ENCODE results near the gene MDN1.

The MDN1 gene

DNA sequence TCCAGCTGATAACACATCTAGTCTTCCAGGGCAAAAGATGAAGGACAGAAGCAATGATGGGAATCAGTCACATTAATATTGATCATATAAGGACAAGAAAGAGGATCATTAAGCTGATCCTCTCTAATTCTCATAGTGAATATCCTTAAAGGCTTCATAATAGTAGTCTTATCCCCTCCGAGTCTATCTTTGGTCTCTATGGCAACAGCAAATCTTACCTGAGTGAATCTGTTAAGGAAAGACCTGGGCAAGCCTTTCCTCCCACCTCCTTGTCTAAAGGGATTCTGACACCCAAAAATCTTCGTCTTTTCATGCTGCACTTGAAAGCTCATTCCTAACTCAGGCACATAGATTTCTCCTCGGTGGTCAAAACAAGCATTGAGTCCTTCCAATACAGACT lies 94.6 kb downstream of the MDN1 start:
- Histone ChIP-seq H3K4me3 (ENCODE audit: low read length) (no peak overlapping the region), H3K9me3 (ENCODE audit: insufficient read depth, low read depth, low read length) (no peaks in the 10 kb centered on the region), H3K27me3 (ENCODE audit: insufficient read depth, low read length) (no peaks in the 10 kb centered on the region), H3K4me1 (ENCODE audit: insufficient read depth, low read length) (no peaks in the 10 kb centered on the region), H3K27ac (ENCODE audit: low read depth, low read length) (no peak overlapping the region), H3K9ac (ENCODE audit: low read depth, low read length) (no peak overlapping the region), H3K36me3 (ENCODE audit: insufficient read depth, low read length) (peaks cover 100% of the 10 kb centered on the region)
- 95% methylated on average over 3 of the region's 3 CpGs for WGBS

DNA sequence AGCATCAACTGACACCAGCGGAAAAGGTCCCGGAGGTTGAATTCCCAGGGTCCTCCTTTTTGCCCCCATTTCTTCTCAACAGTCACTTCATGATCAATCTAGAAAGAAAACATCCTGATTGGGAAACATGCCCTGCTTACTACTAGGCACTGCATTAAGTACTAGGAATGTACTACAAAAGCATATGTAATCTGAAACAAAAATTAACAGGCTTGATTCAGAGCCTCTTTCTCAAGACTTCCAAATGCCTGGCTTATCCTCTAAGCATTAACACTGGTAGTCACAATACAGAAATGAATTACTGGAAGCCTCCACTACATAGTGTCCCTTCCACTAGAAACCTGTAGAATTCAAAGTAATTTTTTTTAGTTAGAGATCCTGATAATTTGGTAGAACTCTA lies 96.5 kb downstream of the MDN1 start:
- Histone ChIP-seq H3K4me1 (ENCODE audit: insufficient read depth, low read length) (no peaks in the 10 kb centered on the region), H3K27ac (ENCODE audit: low read depth, low read length) (no peak overlapping the region), H3K4me3 (ENCODE audit: low read length) (no peak overlapping the region), H3K9ac (ENCODE audit: low read depth, low read length) (no peak overlapping the region), H3K27me3 (ENCODE audit: insufficient read depth, low read length) (no peaks in the 10 kb centered on the region), H3K36me3 (ENCODE audit: insufficient read depth, low read length) (peaks cover 100% of the 10 kb centered on the region), H3K9me3 (ENCODE audit: insufficient read depth, low read depth, low read length) (no peaks in the 10 kb centered on the region)
- 97% methylated on average over 2 of the region's 2 CpGs for WGBS

DNA sequence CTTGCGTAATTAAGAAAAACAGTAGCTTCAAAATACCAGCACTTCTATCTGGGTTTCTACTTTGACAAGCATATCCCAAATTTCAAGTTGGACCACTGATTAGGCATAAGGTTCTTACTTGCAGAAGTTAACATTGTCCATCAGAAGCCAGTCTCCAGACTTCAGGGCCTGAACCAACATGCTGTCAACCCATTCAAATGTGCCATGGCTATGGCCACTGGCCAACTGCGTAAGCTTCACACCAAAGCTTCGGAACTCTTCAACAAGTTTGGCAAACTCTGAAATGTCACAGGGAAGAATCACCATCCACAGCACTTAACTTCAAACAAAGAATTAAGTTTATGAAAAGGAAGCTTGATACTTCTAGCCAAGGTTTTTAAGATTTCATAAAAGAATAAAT lies 103.1 kb downstream of the MDN1 start:
- H3K36me3 ChIP-seq (ENCODE audit: insufficient read depth, low read length) = peaks cover 98% of the 10 kb centered on the region
- no peak overlapping the region for H3K9ac ChIP-seq (ENCODE audit: low read depth, low read length)
- H3K27ac ChIP-seq (ENCODE audit: low read depth, low read length) = no peak overlapping the region
- no peaks in the 10 kb centered on the region for H3K9me3 ChIP-seq (ENCODE audit: insufficient read depth, low read depth, low read length)
- H3K27me3 ChIP-seq (ENCODE audit: insufficient read depth, low read length) = no peaks in the 10 kb centered on the region
- no peak overlapping the region for H3K4me3 ChIP-seq (ENCODE audit: low read length)
- 98% methylated on average over 3 of the region's 3 CpGs for WGBS
- no peaks in the 10 kb centered on the region for H3K4me1 ChIP-seq (ENCODE audit: insufficient read depth, low read length)

DNA sequence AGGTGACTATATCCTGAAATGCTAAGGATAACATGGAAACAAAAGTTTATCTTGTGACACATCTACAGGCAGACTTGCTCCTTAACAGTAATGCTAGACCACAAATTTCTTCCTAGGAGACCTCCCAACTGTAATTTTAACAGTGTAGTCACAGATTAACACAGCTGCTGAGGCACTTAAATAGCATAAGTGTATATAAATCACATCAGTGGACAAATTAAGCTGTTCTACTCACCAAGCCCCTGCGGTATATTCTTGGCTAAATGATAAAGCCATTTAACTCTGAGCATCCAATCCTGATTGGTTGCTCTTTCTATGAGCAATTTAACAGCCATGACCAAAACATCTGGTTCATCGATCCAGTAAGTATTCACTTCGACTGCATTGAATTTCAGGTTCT lies 107.8 kb downstream of the MDN1 start:
- no peak overlapping the region for H3K9ac ChIP-seq (ENCODE audit: low read depth, low read length)

DNA sequence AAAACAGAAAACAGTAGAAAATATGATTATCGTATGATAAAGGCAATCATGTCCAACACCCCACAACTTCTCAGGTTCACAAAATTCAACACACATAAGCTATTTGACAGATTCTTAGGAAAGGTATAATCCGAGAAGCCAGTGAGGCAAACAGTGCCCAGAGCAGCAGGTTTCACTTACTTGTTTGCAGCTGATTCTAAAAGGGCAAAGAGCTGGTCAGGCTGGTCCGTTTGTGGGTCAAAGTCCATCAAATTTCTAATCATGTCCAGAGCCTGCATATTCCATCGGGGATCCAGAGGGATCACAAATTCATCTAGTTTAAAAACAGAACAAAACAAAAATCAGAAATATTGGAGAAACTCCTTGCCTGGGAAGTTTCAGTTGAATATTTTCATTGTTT lies 111.3 kb downstream of the MDN1 start:
- no peaks in the 10 kb centered on the region for H3K4me1 ChIP-seq (ENCODE audit: insufficient read depth, low read length)
- no peak overlapping the region for H3K27ac ChIP-seq (ENCODE audit: low read depth, low read length)
- H3K9ac ChIP-seq (ENCODE audit: low read depth, low read length) = no peak overlapping the region
- peaks cover 100% of the 10 kb centered on the region for H3K36me3 ChIP-seq (ENCODE audit: insufficient read depth, low read length)
- WGBS = 76% methylated on average over 4 of the region's 4 CpGs
- H3K9me3 ChIP-seq (ENCODE audit: insufficient read depth, low read depth, low read length) = no peaks in the 10 kb centered on the region
- H3K4me3 ChIP-seq (ENCODE audit: low read length) = no peak overlapping the region
- H3K27me3 ChIP-seq (ENCODE audit: insufficient read depth, low read length) = no peaks in the 10 kb centered on the region

More for the DNA sequence above, 107.8 kb downstream of the MDN1 start:
- H3K4me1 ChIP-seq (ENCODE audit: insufficient read depth, low read length) = no peaks in the 10 kb centered on the region
- WGBS = 97% methylated on average over 3 of the region's 3 CpGs
- H3K9me3 ChIP-seq (ENCODE audit: insufficient read depth, low read depth, low read length) = no peaks in the 10 kb centered on the region
- H3K36me3 ChIP-seq (ENCODE audit: insufficient read depth, low read length) = peaks cover 98% of the 10 kb centered on the region
- no peak overlapping the region for H3K4me3 ChIP-seq (ENCODE audit: low read length)
- no peaks in the 10 kb centered on the region for H3K27me3 ChIP-seq (ENCODE audit: insufficient read depth, low read length)
- no peak overlapping the region for H3K27ac ChIP-seq (ENCODE audit: low read depth, low read length)

DNA sequence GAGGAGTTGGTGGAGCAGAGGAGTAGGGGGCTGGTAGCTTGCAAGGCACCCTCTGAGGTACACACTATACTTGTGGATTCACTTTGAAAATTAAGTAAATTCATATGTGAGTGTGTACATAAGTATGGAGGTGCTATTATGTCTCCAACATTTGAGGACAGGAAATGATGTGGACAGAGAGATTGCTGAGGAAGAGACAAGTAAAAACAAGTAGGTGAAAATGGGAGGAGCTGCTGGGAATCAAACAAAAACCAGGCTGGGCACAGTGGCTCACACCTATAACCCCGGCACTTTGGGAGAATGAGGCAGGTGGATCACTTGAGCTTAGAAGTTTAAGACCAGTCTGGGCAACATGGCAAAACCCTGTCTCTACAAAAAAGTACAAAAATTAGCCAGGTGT lies 111.8 kb downstream of the MDN1 start:
- Histone ChIP-seq H3K4me3 (ENCODE audit: low read length) (no peak overlapping the region), H3K27me3 (ENCODE audit: insufficient read depth, low read length) (no peaks in the 10 kb centered on the region), H3K9me3 (ENCODE audit: insufficient read depth, low read depth, low read length) (no peaks in the 10 kb centered on the region), H3K4me1 (ENCODE audit: insufficient read depth, low read length) (no peaks in the 10 kb centered on the region), H3K9ac (ENCODE audit: low read depth, low read length) (no peak overlapping the region), H3K36me3 (ENCODE audit: insufficient read depth, low read length) (peaks cover 100% of the 10 kb centered on the region), H3K27ac (ENCODE audit: low read depth, low read length) (peak overlapping the region; percentile 21; the same call in 1 of the 2 replicates)
- 98% methylated on average over 1 of the region's 1 CpG for WGBS

DNA sequence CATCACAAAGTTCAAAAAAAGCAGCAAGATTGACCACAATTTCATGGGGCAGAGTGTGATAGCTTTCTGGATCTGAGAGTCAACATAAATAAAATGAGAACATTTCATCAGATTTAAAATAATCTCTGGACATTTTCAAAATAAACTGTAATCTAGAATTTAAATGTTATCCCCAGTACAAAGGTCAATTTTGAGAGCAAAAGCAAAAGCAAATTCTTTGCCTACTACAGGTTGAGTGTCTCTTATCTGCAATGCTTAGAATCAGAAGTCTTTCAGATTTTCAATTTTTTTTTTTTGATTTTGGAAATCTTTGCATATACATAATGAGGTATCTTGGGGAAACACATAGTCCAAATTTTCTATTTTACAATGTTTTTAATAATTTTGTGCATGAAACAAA lies 113.5 kb downstream of the MDN1 start:
- no peak overlapping the region for H3K9ac ChIP-seq (ENCODE audit: low read depth, low read length)
- H3K4me3 ChIP-seq (ENCODE audit: low read length) = no peak overlapping the region
- H3K36me3 ChIP-seq (ENCODE audit: insufficient read depth, low read length) = peaks cover 100% of the 10 kb centered on the region
- no peaks in the 10 kb centered on the region for H3K4me1 ChIP-seq (ENCODE audit: insufficient read depth, low read length)
- H3K27ac ChIP-seq (ENCODE audit: low read depth, low read length) = no peak overlapping the region
- no peaks in the 10 kb centered on the region for H3K27me3 ChIP-seq (ENCODE audit: insufficient read depth, low read length)
- no peaks in the 10 kb centered on the region for H3K9me3 ChIP-seq (ENCODE audit: insufficient read depth, low read depth, low read length)

DNA sequence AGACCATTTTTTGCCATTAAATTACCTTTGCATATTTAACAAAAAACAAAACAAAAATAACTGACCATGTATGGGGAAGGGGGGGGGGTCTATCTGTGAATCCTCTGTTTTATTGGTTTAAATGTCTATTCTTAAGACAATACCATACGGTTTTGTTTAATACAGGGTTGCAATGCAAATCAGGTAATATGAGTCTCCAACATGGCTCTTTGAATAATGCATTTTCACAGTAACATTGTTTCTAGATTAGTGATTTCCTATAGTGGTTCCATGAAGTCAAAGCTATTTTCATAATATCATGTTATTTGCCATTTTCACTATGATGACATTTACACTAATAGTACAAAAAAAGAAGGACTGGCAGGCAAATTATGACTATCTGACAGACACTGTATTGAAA lies 116.3 kb downstream of the MDN1 start:
- H3K27me3 ChIP-seq (ENCODE audit: insufficient read depth, low read length) = no peaks in the 10 kb centered on the region
- H3K4me3 ChIP-seq (ENCODE audit: low read length) = no peak overlapping the region
- H3K4me1 ChIP-seq (ENCODE audit: insufficient read depth, low read length) = no peaks in the 10 kb centered on the region
- H3K9ac ChIP-seq (ENCODE audit: low read depth, low read length) = no peak overlapping the region
- peaks cover 100% of the 10 kb centered on the region for H3K36me3 ChIP-seq (ENCODE audit: insufficient read depth, low read length)
- no peak overlapping the region for H3K27ac ChIP-seq (ENCODE audit: low read depth, low read length)
- H3K9me3 ChIP-seq (ENCODE audit: insufficient read depth, low read depth, low read length) = no peaks in the 10 kb centered on the region
- WGBS = 100% methylated on average over 1 of the region's 1 CpG

DNA sequence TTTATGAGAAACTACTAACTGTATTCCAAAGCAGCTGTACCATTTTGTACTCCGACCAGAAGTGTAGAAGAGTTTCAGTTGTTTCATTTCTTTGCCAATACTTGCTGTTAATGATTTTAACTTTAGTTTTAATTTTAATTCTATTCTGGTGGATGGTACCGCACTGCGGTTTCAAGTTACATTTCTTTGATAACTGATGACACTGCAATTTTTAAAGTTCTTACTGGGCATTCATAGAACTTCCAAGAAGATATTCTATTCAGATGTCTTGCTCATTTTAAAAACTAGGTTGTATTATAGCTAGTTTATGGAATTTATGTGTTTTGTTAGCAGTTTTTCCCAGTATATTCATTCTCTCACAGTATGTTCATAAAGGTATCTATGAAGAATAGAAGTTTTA lies 117.2 kb downstream of the MDN1 start:
- Histone ChIP-seq H3K4me3 (ENCODE audit: low read length) (no peak overlapping the region), H3K9ac (ENCODE audit: low read depth, low read length) (no peak overlapping the region), H3K36me3 (ENCODE audit: insufficient read depth, low read length) (peaks cover 100% of the 10 kb centered on the region), H3K4me1 (ENCODE audit: insufficient read depth, low read length) (no peaks in the 10 kb centered on the region), H3K27me3 (ENCODE audit: insufficient read depth, low read length) (no peaks in the 10 kb centered on the region), H3K27ac (ENCODE audit: low read depth, low read length) (no peak overlapping the region), H3K9me3 (ENCODE audit: insufficient read depth, low read depth, low read length) (no peaks in the 10 kb centered on the region)
- WGBS = 97% methylated on average over 3 of the region's 3 CpGs

DNA sequence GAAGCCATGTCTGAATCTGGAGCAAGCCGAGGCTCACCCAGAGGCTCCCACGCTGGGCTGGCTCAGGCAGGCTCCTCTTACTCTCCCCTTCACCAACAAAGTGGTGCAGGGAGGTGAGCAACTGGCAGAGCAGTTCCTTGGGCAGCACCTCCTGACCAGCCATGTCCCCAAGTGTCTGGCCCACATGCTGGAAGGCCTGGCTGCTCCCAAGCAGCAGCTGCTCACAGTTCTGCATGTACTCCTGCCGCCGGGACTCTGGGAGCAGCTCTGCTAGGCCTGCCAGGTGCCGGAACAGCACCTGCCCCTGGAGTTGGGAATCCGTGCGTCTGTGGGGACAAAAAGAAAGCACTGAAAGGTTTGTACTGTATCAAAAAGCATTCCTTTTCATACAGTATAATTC lies 123.9 kb downstream of the MDN1 start:
- no peak overlapping the region for H3K9ac ChIP-seq (ENCODE audit: low read depth, low read length)
- H3K4me3 ChIP-seq (ENCODE audit: low read length) = no peak overlapping the region
- H3K9me3 ChIP-seq (ENCODE audit: insufficient read depth, low read depth, low read length) = no peaks in the 10 kb centered on the region
- H3K27me3 ChIP-seq (ENCODE audit: insufficient read depth, low read length) = no peaks in the 10 kb centered on the region
- 97% methylated on average over 7 of the region's 7 CpGs for WGBS
- H3K27ac ChIP-seq (ENCODE audit: low read depth, low read length) = no peak overlapping the region
- peaks cover 100% of the 10 kb centered on the region for H3K36me3 ChIP-seq (ENCODE audit: insufficient read depth, low read length)
- peaks cover 24% of the 10 kb centered on the region for H3K4me1 ChIP-seq (ENCODE audit: insufficient read depth, low read length)

DNA sequence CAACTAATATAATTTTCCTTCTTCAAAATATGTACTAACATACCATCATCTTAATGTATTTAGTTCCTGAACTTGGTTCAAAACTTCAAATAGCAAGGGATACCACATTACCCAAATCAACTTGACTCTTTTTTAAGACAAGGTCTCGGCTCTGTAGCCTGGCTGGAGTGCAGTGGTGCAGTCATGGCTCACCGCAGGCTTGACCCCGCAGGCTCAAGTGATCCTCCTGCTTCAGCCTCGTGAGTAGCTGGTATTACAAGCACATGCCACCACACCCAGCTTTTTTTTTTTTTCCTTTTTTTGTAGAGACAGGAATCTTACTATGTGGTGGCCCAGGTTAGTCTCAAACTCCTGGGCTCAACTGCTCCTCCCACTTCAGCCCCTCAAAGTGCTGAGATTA lies 125.2 kb downstream of the MDN1 start:
- over 99% methylated on average over 4 of the region's 4 CpGs for WGBS
- Histone ChIP-seq H3K4me3 (ENCODE audit: low read length) (no peak overlapping the region), H3K4me1 (ENCODE audit: insufficient read depth, low read length) (peaks cover 36% of the 10 kb centered on the region), H3K36me3 (ENCODE audit: insufficient read depth, low read length) (peaks cover 99% of the 10 kb centered on the region), H3K9me3 (ENCODE audit: insufficient read depth, low read depth, low read length) (no peaks in the 10 kb centered on the region), H3K27me3 (ENCODE audit: insufficient read depth, low read length) (no peaks in the 10 kb centered on the region), H3K9ac (ENCODE audit: low read depth, low read length) (no peak overlapping the region), H3K27ac (ENCODE audit: low read depth, low read length) (no peak overlapping the region)

DNA sequence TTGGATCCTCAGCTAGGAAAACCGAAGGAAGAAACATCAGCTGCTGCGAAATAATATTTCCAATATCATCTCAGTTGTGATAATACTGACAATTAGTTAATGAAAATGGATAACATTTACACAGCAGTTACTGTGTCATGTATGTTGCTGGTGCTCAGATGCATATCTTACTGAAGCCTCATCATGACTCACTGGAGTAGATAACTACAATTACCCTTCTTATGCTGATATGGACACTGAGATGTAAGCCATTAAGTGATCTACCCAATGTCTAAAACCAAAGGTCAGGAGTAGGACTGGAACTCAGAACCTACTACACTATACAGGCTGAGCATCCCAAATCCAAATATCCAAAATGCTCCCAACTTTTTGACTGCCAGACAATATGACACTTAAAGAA lies 126.4 kb downstream of the MDN1 start:
- peaks cover 46% of the 10 kb centered on the region for H3K4me1 ChIP-seq (ENCODE audit: insufficient read depth, low read length)
- no peak overlapping the region for H3K4me3 ChIP-seq (ENCODE audit: low read length)
- 96% methylated on average over 2 of the region's 2 CpGs for WGBS
- H3K27ac ChIP-seq (ENCODE audit: low read depth, low read length) = no peak overlapping the region; the same call in 1 of the 2 replicates
- H3K27me3 ChIP-seq (ENCODE audit: insufficient read depth, low read length) = no peaks in the 10 kb centered on the region
- no peak overlapping the region for H3K9ac ChIP-seq (ENCODE audit: low read depth, low read length)
- no peaks in the 10 kb centered on the region for H3K9me3 ChIP-seq (ENCODE audit: insufficient read depth, low read depth, low read length)
- peaks cover 99% of the 10 kb centered on the region for H3K36me3 ChIP-seq (ENCODE audit: insufficient read depth, low read length)
